ENCODE measurements around the gene FHL5.

The FHL5 gene

GRCh38 chr6:96563853-96564252 is 925 bp downstream of the FHL5 start:
- Mint-ChIP-seq H3K4me3 (no peak overlapping the region), H3K27me3 (ENCODE audit: low read depth) (peaks cover 25% of the 10 kb centered on the region), H3K9me3 (no peaks in the 10 kb centered on the region), H3K36me3 (ENCODE audit: low read depth) (no peaks in the 10 kb centered on the region), H3K4me1 (ENCODE audit: low read depth) (no peaks in the 10 kb centered on the region), H3K27ac (no peak overlapping the region)
- DNase-seq (ENCODE audit: low spot score), result no peak

- H3K4me1 Mint-ChIP-seq (ENCODE audit: low read depth), result no peaks in the 10 kb centered on the region
- no peak overlapping the region for H3K4me3 Mint-ChIP-seq
- no peak overlapping the region for H3K27ac Mint-ChIP-seq
- peaks cover 24% of the 10 kb centered on the region for H3K9me3 Mint-ChIP-seq
- DNase-seq (ENCODE audit: low spot score), result no peak
- H3K27me3 Mint-ChIP-seq (ENCODE audit: low read depth), result peaks cover 18% of the 10 kb centered on the region
- no peaks in the 10 kb centered on the region for H3K36me3 Mint-ChIP-seq (ENCODE audit: low read depth)
Observed at GRCh38 chr6:96570053-96570452, 7.1 kb downstream of the FHL5 start.

- Mint-ChIP-seq H3K27me3 (ENCODE audit: low read depth) (peaks cover 15% of the 10 kb centered on the region), H3K4me3 (no peak overlapping the region), H3K4me1 (ENCODE audit: low read depth) (no peaks in the 10 kb centered on the region), H3K9me3 (peaks cover 24% of the 10 kb centered on the region), H3K36me3 (ENCODE audit: low read depth) (no peaks in the 10 kb centered on the region), H3K27ac (no peak overlapping the region)
- DNase-seq (ENCODE audit: low spot score), result no peak
Observed at GRCh38 chr6:96571551-96571950, 8.6 kb downstream of the FHL5 start.

GRCh38 chr6:96575359-96575758 is 12.4 kb downstream of the FHL5 start:
- Mint-ChIP-seq H3K36me3 (ENCODE audit: low read depth) (no peaks in the 10 kb centered on the region), H3K4me1 (ENCODE audit: low read depth) (no peaks in the 10 kb centered on the region), H3K4me3 (no peak overlapping the region), H3K27ac (no peak overlapping the region), H3K27me3 (ENCODE audit: low read depth) (peaks cover 4% of the 10 kb centered on the region), H3K9me3 (peaks cover 14% of the 10 kb centered on the region)
- no peak for DNase-seq (ENCODE audit: low spot score)

GRCh38 chr6:96576221-96576620 is 13.3 kb downstream of the FHL5 start:
- Mint-ChIP-seq H3K27ac (no peak overlapping the region), H3K27me3 (ENCODE audit: low read depth) (peaks cover 2% of the 10 kb centered on the region), H3K4me1 (ENCODE audit: low read depth) (no peaks in the 10 kb centered on the region), H3K9me3 (peaks cover 6% of the 10 kb centered on the region), H3K36me3 (ENCODE audit: low read depth) (no peaks in the 10 kb centered on the region), H3K4me3 (no peak overlapping the region)
- DNase-seq (ENCODE audit: low spot score), result no peak

- Mint-ChIP-seq H3K9me3 (no peaks in the 10 kb centered on the region), H3K4me1 (ENCODE audit: low read depth) (no peaks in the 10 kb centered on the region), H3K27me3 (ENCODE audit: low read depth) (peaks cover 14% of the 10 kb centered on the region), H3K36me3 (ENCODE audit: low read depth) (no peaks in the 10 kb centered on the region), H3K4me3 (no peak overlapping the region), H3K27ac (no peak overlapping the region)
- DNase-seq (ENCODE audit: low spot score), result no peak
Observed at GRCh38 chr6:96582021-96582420, 19.1 kb downstream of the FHL5 start.

- no peaks in the 10 kb centered on the region for H3K4me1 Mint-ChIP-seq (ENCODE audit: low read depth)
- H3K4me3 Mint-ChIP-seq, result no peak overlapping the region
- H3K9me3 Mint-ChIP-seq, result no peaks in the 10 kb centered on the region
- no peak for DNase-seq (ENCODE audit: low spot score)
- no peaks in the 10 kb centered on the region for H3K36me3 Mint-ChIP-seq (ENCODE audit: low read depth)
- H3K27me3 Mint-ChIP-seq (ENCODE audit: low read depth), result peaks cover 14% of the 10 kb centered on the region
- no peak overlapping the region for H3K27ac Mint-ChIP-seq
Observed at GRCh38 chr6:96582436-96582835, 19.5 kb downstream of the FHL5 start.

- no peak overlapping the region for H3K4me3 Mint-ChIP-seq
- no peaks in the 10 kb centered on the region for H3K4me1 Mint-ChIP-seq (ENCODE audit: low read depth)
- no peaks in the 10 kb centered on the region for H3K9me3 Mint-ChIP-seq
Observed at GRCh38 chr6:96604420-96604819, 41.5 kb downstream of the FHL5 start.

GRCh38 chr6:96608074-96608473 is 45.1 kb downstream of the FHL5 start:
- DNase-seq (ENCODE audit: low spot score), result no peak
- H3K36me3 Mint-ChIP-seq (ENCODE audit: low read depth), result no peaks in the 10 kb centered on the region
- H3K4me3 Mint-ChIP-seq, result no peak overlapping the region
- no peaks in the 10 kb centered on the region for H3K4me1 Mint-ChIP-seq (ENCODE audit: low read depth)
- H3K27me3 Mint-ChIP-seq (ENCODE audit: low read depth), result peaks cover 12% of the 10 kb centered on the region
- H3K9me3 Mint-ChIP-seq, result no peaks in the 10 kb centered on the region
- no peak overlapping the region for H3K27ac Mint-ChIP-seq

More at GRCh38 chr6:96604420-96604819, 41.5 kb downstream of the FHL5 start:
- no peak overlapping the region for H3K27ac Mint-ChIP-seq
- H3K36me3 Mint-ChIP-seq (ENCODE audit: low read depth), result no peaks in the 10 kb centered on the region
- DNase-seq (ENCODE audit: low spot score), result no peak
- peaks cover 5% of the 10 kb centered on the region for H3K27me3 Mint-ChIP-seq (ENCODE audit: low read depth)

- Mint-ChIP-seq H3K9me3 (no peaks in the 10 kb centered on the region), H3K4me1 (ENCODE audit: low read depth) (no peaks in the 10 kb centered on the region), H3K27me3 (ENCODE audit: low read depth) (peaks cover 11% of the 10 kb centered on the region), H3K27ac (no peak overlapping the region), H3K36me3 (ENCODE audit: low read depth) (no peaks in the 10 kb centered on the region), H3K4me3 (no peak overlapping the region)
- no peak for DNase-seq (ENCODE audit: low spot score)
Observed at GRCh38 chr6:96610019-96610418, 47.1 kb downstream of the FHL5 start.

- no peaks in the 10 kb centered on the region for H3K4me1 Mint-ChIP-seq (ENCODE audit: low read depth)
- H3K27ac Mint-ChIP-seq, result no peak overlapping the region
- no peaks in the 10 kb centered on the region for H3K36me3 Mint-ChIP-seq (ENCODE audit: low read depth)
- no peak overlapping the region for H3K4me3 Mint-ChIP-seq
- H3K9me3 Mint-ChIP-seq, result no peaks in the 10 kb centered on the region
- peaks cover 10% of the 10 kb centered on the region for H3K27me3 Mint-ChIP-seq (ENCODE audit: low read depth)
- no peak for DNase-seq (ENCODE audit: low spot score)
Observed at GRCh38 chr6:96611342-96611991, 48.5 kb downstream of the FHL5 start.

GRCh38 chr6:96613291-96613999 is 50.5 kb downstream of the FHL5 start:
- peaks cover 10% of the 10 kb centered on the region for H3K27me3 Mint-ChIP-seq (ENCODE audit: low read depth)
- no peaks in the 10 kb centered on the region for H3K4me1 Mint-ChIP-seq (ENCODE audit: low read depth)
- H3K36me3 Mint-ChIP-seq (ENCODE audit: low read depth), result no peaks in the 10 kb centered on the region
- no peak overlapping the region for H3K4me3 Mint-ChIP-seq
- no peaks in the 10 kb centered on the region for H3K9me3 Mint-ChIP-seq
- DNase-seq (ENCODE audit: low spot score), result no peak
- no peak overlapping the region for H3K27ac Mint-ChIP-seq

- Mint-ChIP-seq H3K27ac (no peak overlapping the region), H3K27me3 (ENCODE audit: low read depth) (peaks cover 17% of the 10 kb centered on the region), H3K4me1 (ENCODE audit: low read depth) (peaks cover 3% of the 10 kb centered on the region), H3K36me3 (ENCODE audit: low read depth) (no peaks in the 10 kb centered on the region), H3K9me3 (no peaks in the 10 kb centered on the region), H3K4me3 (no peak overlapping the region)
- DNase-seq (ENCODE audit: low spot score), result no peak
Observed at GRCh38 chr6:96620851-96621250, 57.9 kb downstream of the FHL5 start.

- H3K4me3 Mint-ChIP-seq, result no peak overlapping the region
- no peaks in the 10 kb centered on the region for H3K36me3 Mint-ChIP-seq (ENCODE audit: low read depth)
- no peak overlapping the region for H3K27ac Mint-ChIP-seq
- no peak for DNase-seq (ENCODE audit: low spot score)
- peaks cover 3% of the 10 kb centered on the region for H3K4me1 Mint-ChIP-seq (ENCODE audit: low read depth)
- no peaks in the 10 kb centered on the region for H3K9me3 Mint-ChIP-seq
- peaks cover 17% of the 10 kb centered on the region for H3K27me3 Mint-ChIP-seq (ENCODE audit: low read depth)
Observed at GRCh38 chr6:96621983-96622382, 59.1 kb downstream of the FHL5 start.

- Mint-ChIP-seq H3K27ac (no peak overlapping the region), H3K27me3 (ENCODE audit: low read depth) (peaks cover 17% of the 10 kb centered on the region), H3K36me3 (ENCODE audit: low read depth) (no peaks in the 10 kb centered on the region), H3K4me3 (no peak overlapping the region), H3K9me3 (no peaks in the 10 kb centered on the region), H3K4me1 (ENCODE audit: low read depth) (peaks cover 3% of the 10 kb centered on the region)
- no peak for DNase-seq (ENCODE audit: low spot score)
Observed at GRCh38 chr6:96624957-96625356, 62.0 kb downstream of the FHL5 start.

Measured in T-helper 2 cell treated with Interferon-gamma antibody and Interleukin-4, amounts not matched to agents 5 μg/mL and 100 μg/mL, for 36 hours (primary cell).